Smooth muscle cell of the pulmonary artery (primary cell): ENCODE measurements around the gene KIF3A. TPM values are rescaled to one million over a fixed set of nuclear protein-coding genes. Genes with fewer than 3 reads are reported as not detected.

ENCODE experiments used
- total RNA-seq: library from RNA; depleted of rRNA; stranded (reverse); fragments of >200 nt; gene quantifications from 2 replicates; pipeline ENCODE4 v1.2.3, GENCODE V29; 2014

Gene KIF3A
- total RNA-seq: 10.9 and 13.5 TPM in 2 replicates

GRCh38 chr5:132736853-132737833 is at the start of gene KIF3A:
KIF3A (minus strand) TSS chr5:132737546; CDS start chr5:132737419, 127 bp downstream.

DNA sequence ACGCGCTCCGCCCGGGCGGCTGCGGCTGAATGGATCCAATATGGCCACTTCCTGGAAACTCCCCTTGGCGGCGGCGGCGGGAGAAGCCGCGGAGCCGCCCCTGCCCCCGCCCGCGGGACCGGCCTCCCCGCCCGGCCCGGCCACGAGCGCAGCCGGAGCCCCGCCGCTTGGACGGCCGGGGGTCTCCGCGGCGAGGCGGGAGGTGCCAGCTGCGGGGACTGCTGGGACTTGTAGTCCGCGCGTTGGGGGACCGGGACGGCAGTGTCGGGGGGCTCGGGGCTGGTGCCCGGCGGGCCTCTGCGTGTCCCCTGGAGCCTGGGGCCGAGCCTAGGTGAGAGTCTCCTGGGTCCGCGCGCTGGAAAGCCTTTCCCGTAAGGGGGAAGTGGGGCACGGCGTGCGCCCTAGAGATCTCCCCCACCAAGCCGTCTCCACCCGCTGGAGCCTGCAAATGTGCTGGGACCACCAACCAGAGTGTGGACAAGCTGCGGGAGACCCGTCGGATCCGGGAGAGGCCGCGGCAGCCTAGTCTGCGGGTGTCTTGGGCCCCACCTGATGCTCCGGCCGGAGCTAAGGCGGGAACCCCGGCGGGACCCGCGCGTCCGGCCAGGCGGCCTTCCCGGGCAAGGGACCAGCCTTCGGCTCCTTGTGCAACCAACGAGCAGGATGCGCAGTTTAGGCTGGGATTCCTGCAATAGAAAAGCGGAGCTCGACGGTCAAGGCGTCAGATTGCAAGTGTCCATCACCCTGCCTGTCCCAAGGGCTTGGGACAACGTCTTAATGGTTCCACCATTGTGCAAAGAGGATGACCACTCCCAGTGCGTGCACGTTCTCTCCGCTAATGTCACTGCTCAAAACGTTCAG is 40.1 kb upstream of the KIF3A start, which contains the start of gene SEPTIN8:
SEPTIN8 (minus strand) TSS at position 31 of the 861 bp plus-strand sequence. CDS start 102 bp downstream, outside the sequence.

GRCh38 chr5:132746954-132747615 is 9.7 kb upstream of the KIF3A start, which contains the start of gene CCNI2:
CCNI2 (plus strand) TSS chr5:132747426; CDS start chr5:132747496, 70 bp downstream.

DNA sequence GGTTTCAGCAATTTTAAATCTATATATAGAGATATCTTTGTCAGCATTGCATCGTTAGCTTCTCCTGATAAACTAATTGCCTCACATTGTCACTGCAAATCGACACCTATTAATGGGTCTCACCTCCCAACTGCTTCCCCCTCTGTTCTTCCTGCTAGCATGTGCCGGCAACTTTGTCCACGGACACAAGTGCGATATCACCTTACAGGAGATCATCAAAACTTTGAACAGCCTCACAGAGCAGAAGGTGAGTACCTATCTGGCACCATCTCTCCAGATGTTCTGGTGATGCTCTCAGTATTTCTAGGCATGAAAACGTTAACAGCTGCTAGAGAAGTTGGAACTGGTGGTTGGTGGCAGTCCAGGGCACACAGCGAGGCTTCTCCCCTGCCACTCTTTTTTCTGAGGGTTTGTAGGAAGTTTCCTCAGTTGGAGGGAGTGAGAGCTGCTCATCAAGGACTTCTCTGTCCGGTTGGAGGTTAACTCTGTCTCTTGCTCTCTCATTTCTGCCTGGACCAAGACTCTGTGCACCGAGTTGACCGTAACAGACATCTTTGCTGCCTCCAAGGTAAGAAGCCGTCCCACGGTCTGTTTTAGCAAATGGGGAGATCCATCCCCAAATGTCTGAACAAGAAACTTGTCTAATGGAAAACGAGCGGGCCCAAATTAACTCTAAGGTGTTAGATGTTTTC is 63.3 kb downstream of the KIF3A start, which contains the start of gene IL4:
IL4 (plus strand) TSS at position 51 of the 692 bp plus-strand sequence; CDS start at position 113, 62 bp downstream.

GRCh38 chr5:132657676-132658380 is 79.5 kb downstream of the KIF3A start, which contains the start of gene IL13:
IL13 (plus strand) TSS chr5:132658173; CDS start chr5:132658187, 14 bp downstream.

Other genes with a start within 250 kb of the KIF3A start
- 16.1 and 17.7 TPM in 2 replicates for gene IRF1, start 246.8 kb downstream of the KIF3A start, total RNA-seq
- gene IL5, start 194.0 kb downstream of the KIF3A start, total RNA-seq: not detected in 2 replicates
- 28.2 and 29.7 TPM in 2 replicates for gene RAD50, start 180.6 kb downstream of the KIF3A start, total RNA-seq
- gene IL13, start 79.4 kb downstream of the KIF3A start, total RNA-seq: not detected in 2 replicates
- gene IL4, start 63.6 kb downstream of the KIF3A start, total RNA-seq: not detected in 2 replicates
- gene CCNI2, start 9.9 kb upstream of the KIF3A start, total RNA-seq: not detected in 2 replicates
- gene SEPTIN8, start 39.7 kb upstream of the KIF3A start, total RNA-seq: 61.4 and 81.7 TPM in 2 replicates
- gene SOWAHA, start 75.8 kb upstream of the KIF3A start, total RNA-seq: under 0.01 TPM in 1 of 2 replicates, not detected in the other
- gene SHROOM1, start 93.1 kb upstream of the KIF3A start, total RNA-seq: 2.7 and 7.0 TPM in 2 replicates
- gene GDF9, start 128.9 kb upstream of the KIF3A start, total RNA-seq: 0.26 TPM in 2 replicates
- gene UQCRQ, start 129.1 kb upstream of the KIF3A start, total RNA-seq: 42.1 and 57.2 TPM in 2 replicates
- gene LEAP2, start 136.1 kb upstream of the KIF3A start, total RNA-seq: 0.26 and 0.30 TPM in 2 replicates
- 69.4 and 70.2 TPM in 2 replicates for gene AFF4, start 226.1 kb upstream of the KIF3A start, total RNA-seq